A673 (cell line): ENCODE measurements around the gene PPP1R7. TPM values are rescaled to one million over a fixed set of nuclear protein-coding genes. Genes with fewer than 3 reads are reported as not detected.

Source experiments
- BruUV-seq: library from RNA; stranded (reverse); fragments of 400-500 nt; replicated peaks from 2 replicates; lab custom pipeline; 2021; lab: Mats Ljungman, UMichigan
- CTCF ChIA-PET: fragments of 300-600 bp; sonication (Branson Sonifier 250); formaldehyde crosslinking; loops from one replicate; lab custom pipeline; 2022; ENCODE audit warnings: antibody characterized with exemption; lab: Charles Lee
- POLR2A ChIA-PET: fragments of 300-600 bp; sonication (Branson Sonifier 250); formaldehyde crosslinking; loops from one replicate; lab custom pipeline; 2022; ENCODE audit warnings: antibody characterized with exemption; ENCODE audit not compliant: low non-redundant PET; lab: Charles Lee
- DNase-seq: peaks from one replicate; pipeline ENCODE4 v3.0.0-alpha.2; 2015; ENCODE audit warnings: low spot score
- H3K27ac ChIP-seq: fragments of 200-600 bp; sonication (generic); 2 replicates; pipeline ENCODE4 v1.5.1; 2016; ENCODE audit warnings: mixed run types, low read depth, mild to moderate bottlenecking, mixed read lengths, antibody characterized with exemption, low read length; ENCODE audit not compliant: poor library complexity, severe bottlenecking
- H3K27me3 ChIP-seq: fragments of 200-600 bp; sonication (generic); replicated peaks from 2 replicates; pipeline ENCODE4 v1.6.1; 2017; ENCODE audit warnings: mixed run types, low read depth, mild to moderate bottlenecking, mixed read lengths, antibody characterized with exemption, low read length; ENCODE audit not compliant: insufficient read depth, poor library complexity
- H3K36me3 ChIP-seq: fragments of 200-600 bp; sonication (generic); 2 replicates; pipeline ENCODE4 v1.6.1; 2016; ENCODE audit warnings: mixed run types, mild to moderate bottlenecking, mixed read lengths, antibody characterized with exemption, low read length; ENCODE audit not compliant: insufficient read depth, poor library complexity, severe bottlenecking
- H3K4me1 ChIP-seq: fragments of 200-600 bp; sonication (generic); 2 replicates; pipeline ENCODE4 v1.6.1; 2017; ENCODE audit warnings: mixed run types, mild to moderate bottlenecking, mixed read lengths, antibody characterized with exemption, low read length; ENCODE audit not compliant: insufficient read depth, poor library complexity, severe bottlenecking
- H3K4me3 ChIP-seq: fragments of 200-600 bp; sonication (generic); 2 replicates; pipeline ENCODE4 v1.5.1; 2016; ENCODE audit warnings: low read depth, mixed run types, mild to moderate bottlenecking, mixed read lengths, low read length; ENCODE audit not compliant: poor library complexity, severe bottlenecking
- H3K9me3 ChIP-seq: fragments of 200-600 bp; sonication (generic); 2 replicates; pipeline ENCODE4 v1.6.1; 2016; ENCODE audit warnings: mixed run types, low read depth, mild to moderate bottlenecking, mixed read lengths, antibody characterized with exemption, low read length; ENCODE audit not compliant: poor library complexity, severe bottlenecking
- CTCF ChIP-seq: fragments of 300-800, 200-600 bp; sonication (generic); conservative IDR thresholded peaks from 2 replicates; pipeline ENCODE4 v1.5.1; 2017; ENCODE audit warnings: low read depth, mild to moderate bottlenecking, antibody characterized with exemption, low read length, moderate library complexity, mixed read lengths
- EZH2 ChIP-seq: fragments of 200-600 bp; sonication (generic); IDR thresholded peaks from 2 replicates; pipeline ENCODE4 v1.6.1; 2017; ENCODE audit warnings: borderline replicate concordance, low read depth, mild to moderate bottlenecking, mixed read lengths, antibody characterized with exemption, low read length; ENCODE audit not compliant: poor library complexity, severe bottlenecking
- intact Hi-C: fragments of 100-400 bp; cut with micrococcal nuclease; formaldehyde crosslinking; loops from one replicate; pipeline ENCODE4 v1.10.0; 2022; ENCODE audit not compliant: unreplicated experiment
- total RNA-seq: library from RNA; stranded (reverse); gene quantifications from 2 replicates; pipeline ENCODE4 v1.2.3, GENCODE V29; 2021

PPP1R7 gene
- total RNA-seq, 1 experiment from 2014 or later: 70.7 TPM

GRCh38 chr2:241111440-241111805, 38.8 kb upstream of the PPP1R7 start:
- TF ChIP-seq EZH2: no peak
- no peaks in the 10 kb centered on the region for H3K27me3 ChIP-seq
- no peaks in the 10 kb centered on the region for H3K4me1 ChIP-seq
- H3K4me3 ChIP-seq: no peak overlapping the region
- no peaks in the 10 kb centered on the region for H3K9me3 ChIP-seq
- intact Hi-C loops: no loop called here
- no peak for DNase-seq
- ChIA-PET POLR2A (no interaction called here), CTCF (no interaction called here)
- peaks cover 20% of the 10 kb centered on the region for H3K36me3 ChIP-seq
- H3K27ac ChIP-seq: no peak overlapping the region
- BruUV-seq: no TSS peak

- Histone ChIP-seq H3K27me3 (no peaks in the 10 kb centered on the region), H3K4me3 (no peak overlapping the region), H3K36me3 (peaks cover 19% of the 10 kb centered on the region), H3K27ac (no peak overlapping the region), H3K4me1 (no peaks in the 10 kb centered on the region), H3K9me3 (no peaks in the 10 kb centered on the region)
- TF ChIP-seq CTCF: no peak
- TF ChIP-seq EZH2: no peak
- CTCF ChIA-PET: no interaction called here
- no peak for DNase-seq
- intact Hi-C loops: no loop called here
- BruUV-seq: no TSS peak
- POLR2A ChIA-PET: no interaction called here
These were observed 38.2 kb upstream of the PPP1R7 start for GRCh38 chr2:241112046-241112445.

GRCh38 chr2:241112592-241112991, 37.7 kb upstream of the PPP1R7 start:
- BruUV-seq: no TSS peak

More at GRCh38 chr2:241112592-241112991, 37.7 kb upstream of the PPP1R7 start:
- H3K4me3 ChIP-seq: no peak overlapping the region
- DNase-seq: no peak
- no peaks in the 10 kb centered on the region for H3K4me1 ChIP-seq
- ChIA-PET CTCF (no interaction called here), POLR2A (no interaction called here)
- H3K27me3 ChIP-seq: no peaks in the 10 kb centered on the region
- peaks cover 15% of the 10 kb centered on the region for H3K36me3 ChIP-seq
- H3K9me3 ChIP-seq: no peaks in the 10 kb centered on the region
- intact Hi-C loops: no loop called here
- TF ChIP-seq EZH2 (no peak), CTCF (no peak)
- H3K27ac ChIP-seq: no peak overlapping the region
